ENCODE data around the gene RNASE13. TPM values are rescaled to one million over a fixed set of nuclear protein-coding genes. Genes with fewer than 3 reads are reported as not detected.
A peak's percentile ranks its signal among the peaks of the same experiment; 100 is the strongest.
"Not testable (repeated sequence)": the region's sequence is repeated elsewhere in the genome, so short reads cannot be mapped to it uniquely, and the experiment has no call there.

Gene RNASE13
- total RNA-seq, 1 donor from 2014 or later, result not detected

DNA sequence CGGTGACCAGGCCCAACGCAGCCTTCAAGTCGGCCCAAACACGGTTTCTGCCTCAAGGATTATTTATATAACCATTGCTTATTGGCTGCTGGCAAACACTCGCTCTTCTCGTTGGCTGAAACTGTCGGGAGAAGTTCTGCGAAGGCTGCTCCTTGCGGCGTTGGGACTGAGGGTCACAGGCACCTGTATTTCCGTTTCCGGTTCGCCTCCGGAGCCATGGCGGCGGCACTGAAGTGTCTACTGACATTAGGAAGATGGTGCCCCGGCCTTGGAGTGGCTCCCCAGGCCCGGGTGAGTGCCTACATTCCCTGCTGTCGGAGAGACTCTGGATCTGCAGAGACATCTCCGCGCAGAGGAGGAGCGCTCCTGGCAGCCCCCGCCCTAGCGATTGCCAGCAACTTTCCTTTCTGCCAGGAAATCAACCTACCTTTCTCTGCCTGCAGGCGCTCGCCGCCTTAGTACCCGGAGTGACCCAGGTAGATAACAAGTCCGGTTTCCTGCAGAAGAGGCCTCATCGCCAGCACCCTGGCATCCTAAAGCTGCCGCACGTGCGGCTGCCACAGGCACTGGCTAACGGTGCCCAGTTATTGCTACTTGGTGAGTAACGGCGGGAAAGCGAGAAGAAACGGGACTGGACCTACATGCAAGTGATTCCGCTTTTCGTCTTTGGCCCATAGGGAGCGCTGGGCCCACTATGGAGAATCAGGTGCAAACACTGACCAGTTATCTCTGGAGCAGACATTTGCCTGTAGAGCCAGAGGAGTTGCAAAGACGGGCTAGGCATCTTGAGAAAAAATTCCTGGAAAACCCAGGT is 44.6 kb downstream of the RNASE13 start, which contains the start of gene METTL17:
Gene METTL17, plus strand, starts transcription at position 194 of the 814 bp plus-strand sequence. Its CDS starts 23 bp downstream, at position 217.
- TF ChIP-seq, protein P1, sequence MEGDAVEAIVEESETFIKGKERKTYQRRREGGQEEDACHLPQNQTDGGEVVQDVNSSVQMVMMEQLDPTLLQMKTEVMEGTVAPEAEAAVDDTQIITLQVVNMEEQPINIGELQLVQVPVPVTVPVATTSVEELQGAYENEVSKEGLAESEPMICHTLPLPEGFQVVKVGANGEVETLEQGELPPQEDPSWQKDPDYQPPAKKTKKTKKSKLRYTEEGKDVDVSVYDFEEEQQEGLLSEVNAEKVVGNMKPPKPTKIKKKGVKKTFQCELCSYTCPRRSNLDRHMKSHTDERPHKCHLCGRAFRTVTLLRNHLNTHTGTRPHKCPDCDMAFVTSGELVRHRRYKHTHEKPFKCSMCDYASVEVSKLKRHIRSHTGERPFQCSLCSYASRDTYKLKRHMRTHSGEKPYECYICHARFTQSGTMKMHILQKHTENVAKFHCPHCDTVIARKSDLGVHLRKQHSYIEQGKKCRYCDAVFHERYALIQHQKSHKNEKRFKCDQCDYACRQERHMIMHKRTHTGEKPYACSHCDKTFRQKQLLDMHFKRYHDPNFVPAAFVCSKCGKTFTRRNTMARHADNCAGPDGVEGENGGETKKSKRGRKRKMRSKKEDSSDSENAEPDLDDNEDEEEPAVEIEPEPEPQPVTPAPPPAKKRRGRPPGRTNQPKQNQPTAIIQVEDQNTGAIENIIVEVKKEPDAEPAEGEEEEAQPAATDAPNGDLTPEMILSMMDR (IDR thresholded peaks at IDR 0.05; ENCODE audit: insufficient read depth, low read length, severe bottlenecking), result peak; percentile 55
- Histone ChIP-seq H3K4me3 (ENCODE audit: low read depth, low read length) (peak within 1 kb of the TSS; percentile 80), H3K27me3 (ENCODE audit: control insufficient read depth, insufficient read depth, low read length) (no peaks in the 10 kb centered on the region), H3K36me3 (ENCODE audit: control insufficient read depth, insufficient read depth, low read length) (peaks cover 13% of the 10 kb centered on the region)
- DNase-seq (ENCODE audit: low read depth), result peak; percentile 93
- FAIRE-seq, result no peak

DNA sequence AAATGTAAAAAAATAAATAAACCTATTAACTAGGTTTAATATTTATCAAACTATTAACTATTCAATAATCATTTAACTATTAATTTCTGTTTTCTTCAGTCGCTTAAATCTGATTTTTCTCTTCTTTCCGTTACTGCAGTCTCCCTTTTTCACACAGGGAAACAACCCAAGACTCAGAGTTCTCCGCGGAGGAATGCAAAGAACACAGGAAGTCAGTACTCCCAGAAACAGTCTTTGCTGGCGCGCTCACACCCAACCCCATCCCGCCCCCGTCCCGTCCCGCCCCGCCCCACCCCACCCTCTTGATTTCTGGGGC is 45.2 kb downstream of the RNASE13 start:
- no peaks in the 10 kb centered on the region for H3K27me3 ChIP-seq (ENCODE audit: control insufficient read depth, insufficient read depth, low read length)
- peak overlapping the region; percentile 80 for H3K4me3 ChIP-seq (ENCODE audit: low read depth, low read length)
- FAIRE-seq (no peak), DNase-seq (ENCODE audit: low read depth) (no peak)
- H3K36me3 ChIP-seq (ENCODE audit: control insufficient read depth, insufficient read depth, low read length), result peaks cover 9% of the 10 kb centered on the region
- TF ChIP-seq, protein P1 (IDR thresholded peaks at IDR 0.05; ENCODE audit: insufficient read depth, low read length, severe bottlenecking), result no peak

DNA sequence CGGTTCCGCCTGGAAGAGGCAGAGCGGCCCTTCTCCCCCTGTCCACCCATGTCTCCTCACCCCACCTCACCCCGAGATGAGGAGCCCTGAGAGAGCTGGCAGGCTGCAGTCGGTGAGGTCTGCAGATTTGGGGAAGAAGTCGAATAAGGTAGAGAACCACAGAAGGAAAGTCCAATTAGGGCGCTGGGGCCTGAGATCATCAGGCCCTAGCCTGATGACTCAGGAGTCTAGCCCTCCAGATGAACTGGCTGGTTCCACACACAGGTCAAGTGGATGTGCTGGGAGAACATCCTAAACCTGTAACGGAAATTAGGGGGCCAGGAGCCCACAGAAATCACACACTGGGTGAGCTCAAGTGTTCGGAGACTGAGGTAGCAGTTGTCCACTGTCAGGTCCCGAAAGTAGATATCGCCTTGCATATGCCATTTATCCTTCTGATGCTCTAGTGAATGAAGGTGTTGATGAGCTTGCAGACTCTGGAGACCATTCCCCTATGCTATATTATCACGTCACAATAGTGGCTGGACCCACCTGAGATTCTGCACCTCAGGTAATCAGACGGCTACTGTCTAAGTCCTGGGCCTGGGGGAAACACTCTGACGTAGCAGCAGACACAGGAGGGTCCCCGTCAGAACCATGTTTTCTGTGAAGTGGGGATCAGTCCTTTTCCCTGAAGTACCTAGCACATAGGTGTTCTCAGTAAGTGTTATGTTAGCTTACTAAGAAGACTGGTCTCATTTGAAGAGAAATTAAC is 45.7 kb downstream of the RNASE13 start:
- H3K36me3 ChIP-seq (ENCODE audit: control insufficient read depth, insufficient read depth, low read length), result peaks cover 5% of the 10 kb centered on the region
- TF ChIP-seq, protein P1 (IDR thresholded peaks at IDR 0.05; ENCODE audit: insufficient read depth, low read length, severe bottlenecking), result no peak
- FAIRE-seq (no peak), DNase-seq (ENCODE audit: low read depth) (no peak)
- H3K27me3 ChIP-seq (ENCODE audit: control insufficient read depth, insufficient read depth, low read length), result no peaks in the 10 kb centered on the region
- H3K4me3 ChIP-seq (ENCODE audit: low read depth, low read length), result peak overlapping the region; percentile 80

DNA sequence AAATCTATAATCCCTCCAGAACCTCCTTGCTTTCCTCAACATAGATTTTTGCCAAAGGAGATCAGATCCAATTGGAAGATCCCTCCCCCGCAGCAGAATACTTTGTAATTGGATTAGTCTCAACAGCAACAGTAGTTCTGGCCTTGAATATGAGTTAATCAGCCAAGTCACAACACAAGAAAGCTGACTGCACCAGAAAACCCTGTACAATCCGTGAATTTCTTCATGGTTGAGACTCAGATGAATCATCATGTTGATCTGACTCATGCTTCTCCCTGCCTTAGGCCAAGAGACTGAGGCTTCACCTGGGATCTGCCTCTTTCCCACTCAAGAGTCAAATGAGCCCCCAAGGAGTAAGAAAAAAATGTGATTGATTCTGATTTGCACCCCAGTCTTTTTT is 47.8 kb downstream of the RNASE13 start:
- TF ChIP-seq, protein P1 (IDR thresholded peaks at IDR 0.05; ENCODE audit: insufficient read depth, low read length, severe bottlenecking), result no peak
- Histone ChIP-seq H3K4me3 (ENCODE audit: low read depth, low read length) (no peak overlapping the region), H3K36me3 (ENCODE audit: control insufficient read depth, insufficient read depth, low read length) (no peaks in the 10 kb centered on the region), H3K27me3 (ENCODE audit: control insufficient read depth, insufficient read depth, low read length) (no peaks in the 10 kb centered on the region)
- FAIRE-seq, result no peak
- DNase-seq (ENCODE audit: low read depth), result peak; percentile 99

DNA sequence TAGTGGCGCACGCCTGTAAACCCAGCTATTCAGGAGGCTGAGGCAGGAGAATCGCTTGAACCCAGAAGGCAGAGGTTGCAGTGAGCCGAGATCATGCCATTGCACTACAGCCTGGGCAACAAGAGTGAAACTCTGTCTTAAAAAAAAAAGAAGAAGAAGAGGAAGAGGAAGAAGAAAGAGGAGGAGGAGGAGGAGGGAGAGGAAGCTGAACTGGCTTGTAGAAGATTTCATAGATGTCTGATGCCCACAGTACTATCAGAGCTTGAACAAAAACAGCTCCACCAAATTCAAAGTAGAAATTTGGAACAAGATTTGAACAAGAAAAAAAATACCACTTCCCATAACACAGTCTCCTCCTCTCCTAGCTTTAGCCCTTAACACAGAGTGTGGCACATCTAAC is 49.0 kb downstream of the RNASE13 start:
- not testable (repeated sequence) for H3K4me3 ChIP-seq (ENCODE audit: low read depth, low read length); DNase-seq (ENCODE audit: low read depth); FAIRE-seq; H3K27me3 ChIP-seq (ENCODE audit: control insufficient read depth, insufficient read depth, low read length); H3K36me3 ChIP-seq (ENCODE audit: control insufficient read depth, insufficient read depth, low read length)

Other genes starting within 250 kb of the RNASE13 start
- not detected in 2 replicates for gene RNASE1, start 232.0 kb downstream of the RNASE13 start, total RNA-seq
- not detected in 2 replicates for gene RNASE3, start 143.4 kb downstream of the RNASE13 start, total RNA-seq
- not detected in 2 replicates for gene RNASE2, start 79.3 kb downstream of the RNASE13 start, total RNA-seq
- 30.0 and 56.1 TPM in 2 replicates for gene METTL17, start 44.8 kb downstream of the RNASE13 start, total RNA-seq
- gene SLC39A2, start 35.5 kb downstream of the RNASE13 start, total RNA-seq, result under 0.01 and 0.26 TPM in 2 replicates
- 9.2 and 23.3 TPM in 2 replicates for gene NDRG2, start 9.7 kb downstream of the RNASE13 start, total RNA-seq
- not detected in 2 replicates for gene TPPP2, start 4.6 kb downstream of the RNASE13 start, total RNA-seq
- gene RNASE7, start 7.6 kb upstream of the RNASE13 start, total RNA-seq, result 8.2 and 12.1 TPM in 2 replicates
- gene RNASE8, start 23.0 kb upstream of the RNASE13 start, total RNA-seq, result not detected in 2 replicates
- 3.3 and 6.8 TPM in 2 replicates for gene ARHGEF40, start 35.5 kb upstream of the RNASE13 start, total RNA-seq
- 7.8 and 8.2 TPM in 2 replicates for gene ZNF219, start 63.8 kb upstream of the RNASE13 start, total RNA-seq
- under 0.01 and 0.51 TPM in 2 replicates for gene TMEM253, start 66.3 kb upstream of the RNASE13 start, total RNA-seq
- gene OR5AU1, start 121.3 kb upstream of the RNASE13 start, total RNA-seq, result not detected in 2 replicates
- gene HNRNPC, start 234.6 kb upstream of the RNASE13 start, total RNA-seq, result 870 and 967 TPM in 2 replicates
- not detected in 2 replicates for gene RPGRIP1, start 245.3 kb upstream of the RNASE13 start, total RNA-seq

Data from bronchial epithelial cell (primary cell).